Gastrocnemius medialis (tissue), 4 donors: ENCODE measurements around the gene RANBP3L.
A peak's percentile ranks its signal among the peaks of the same experiment; 100 is the strongest.

Experiments
- CTCF ChIP-seq, 5 experiments: fragments of 450-650 bp in 3 of 5; fragments of 200-600 bp in 2 of 5; sonication (generic) in 2 of 5; IDR thresholded peaks in 4 of 5; conservative IDR thresholded peaks in 1 of 5; 1 replicate in 4 of 5; 2 replicates in 1 of 5; pipeline ENCODE4 v1.5.1; 2016 to 2019; ENCODE audit warnings: antibody characterized with exemption in 5 of 5, mild to moderate bottlenecking in 3 of 5, moderate library complexity in 3 of 5
- POLR2A ChIP-seq, 2 donors: fragments of 450-650 bp; IDR thresholded peaks; one replicate each; pipeline ENCODE4 v1.6.1; 2017; ENCODE audit warnings: antibody characterized with exemption in 2 of 2, mild to moderate bottlenecking in 2 of 2, moderate library complexity in 2 of 2

- TF ChIP-seq CTCF (IDR thresholded peaks at IDR 0.05 in 4 of 5, conservative IDR thresholded peaks at IDR 0.05 in 1 of 5), result peak; percentile 48 to 79 (median 76)
- TF ChIP-seq POLR2A (IDR thresholded peaks at IDR 0.05), result peak; percentile 84 to 95
Observed at GRCh38 chr5:36241631-36242533, 59.8 kb downstream of the RANBP3L start, which contains the start of gene NADK2.
